Testis (tissue), 3 donors: ENCODE measurements around the gene ABO. TPM values are rescaled to one million over a fixed set of nuclear protein-coding genes. Genes with fewer than 3 reads are reported as not detected.
A peak's percentile ranks its signal among the peaks of the same experiment; 100 is the strongest.
"Not testable (repeated sequence)": the region's sequence is repeated elsewhere in the genome, so short reads cannot be mapped to it uniquely, and the experiment has no call there.

Source experiments
- DNase-seq: peaks from one replicate; pipeline ENCODE4 v3.0.0-alpha.2; 2019
- H3K27ac ChIP-seq, 2 donors: fragments of 200-600 bp; sonication (generic); one replicate each; pipeline ENCODE4 v1.5.1; 2019
- H3K27me3 ChIP-seq: fragments of 200-600 bp; sonication (generic); one replicate; pipeline ENCODE4 v1.5.1; 2019
- H3K36me3 ChIP-seq: fragments of 200-600 bp; sonication (generic); one replicate; pipeline ENCODE4 v1.5.1; 2017; ENCODE audit warnings: low read depth; ENCODE audit errors: missing control alignments
- H3K4me1 ChIP-seq: fragments of 200-600 bp; sonication (generic); one replicate; pipeline ENCODE4 v1.5.1; 2019
- H3K4me3 ChIP-seq, 2 donors: fragments of 200-600 bp; sonication (generic); one replicate each; pipeline ENCODE4 v1.5.1; 2017 to 2019
- H3K9me3 ChIP-seq: fragments of 200-600 bp; sonication (generic); one replicate; pipeline ENCODE4 v1.5.1; 2017
- POLR2A ChIP-seq: fragments of 450-650 bp; IDR thresholded peaks from one replicate; pipeline ENCODE4 v1.6.1; 2017; ENCODE audit warnings: antibody characterized with exemption, mild to moderate bottlenecking, moderate library complexity
- WGBS, 2 donors: methylation state at CpG; one replicate each; pipeline ENCODE4 v1.1.5; 2018; 5-methylcytosine and 5-hydroxymethylcytosine counted together
- intact Hi-C: fragments of 100-400 bp; cut with DNase I; formaldehyde crosslinking; loops from one replicate; pipeline ENCODE4 v1.15.1; 2023; ENCODE audit warnings: low total_unique reads
- polyA plus RNA-seq: library from polyadenylated mRNA; stranded (reverse); fragments of 350-450 nt; fragmentation: Illumina TruSeq; extraction: RNeasy Lipid Tissue Mini Kit (QIAGEN cat#74804); gene quantifications from one replicate; pipeline ENCODE4 v1.2.3, GENCODE V29; 2014; ENCODE audit warnings: low read depth, low replicate concordance; ENCODE audit not compliant: insufficient read depth
- small RNA-seq, 2 donors: library from RNA; depleted of rRNA; stranded (forward); fragments of <200 nt; gene quantifications; one replicate each; pipeline ENCODE3, GENCODE V24; 2016
- total RNA-seq, 2 donors: library from RNA; depleted of rRNA; stranded (reverse); fragments of >200 nt; gene quantifications; one replicate each; pipeline ENCODE4 v1.2.3, GENCODE V29; 2016
- TF ChIP-seq, protein P1 (sequence below), 3 experiments: fragments of 450-650 bp in 2 of 3; fragments of 200-600 bp in 1 of 3; sonication (generic) in 1 of 3; IDR thresholded peaks; one replicate each; pipeline ENCODE4 v1.5.1; 2016 to 2019; ENCODE audit warnings: antibody characterized with exemption in 3 of 3, mild to moderate bottlenecking in 2 of 3, moderate library complexity in 1 of 3

The ABO gene
- total and polyA plus RNA-seq, 3 donors from 2014 or later, result 10.4 to 31.1 (median 25.6) TPM

DNA sequence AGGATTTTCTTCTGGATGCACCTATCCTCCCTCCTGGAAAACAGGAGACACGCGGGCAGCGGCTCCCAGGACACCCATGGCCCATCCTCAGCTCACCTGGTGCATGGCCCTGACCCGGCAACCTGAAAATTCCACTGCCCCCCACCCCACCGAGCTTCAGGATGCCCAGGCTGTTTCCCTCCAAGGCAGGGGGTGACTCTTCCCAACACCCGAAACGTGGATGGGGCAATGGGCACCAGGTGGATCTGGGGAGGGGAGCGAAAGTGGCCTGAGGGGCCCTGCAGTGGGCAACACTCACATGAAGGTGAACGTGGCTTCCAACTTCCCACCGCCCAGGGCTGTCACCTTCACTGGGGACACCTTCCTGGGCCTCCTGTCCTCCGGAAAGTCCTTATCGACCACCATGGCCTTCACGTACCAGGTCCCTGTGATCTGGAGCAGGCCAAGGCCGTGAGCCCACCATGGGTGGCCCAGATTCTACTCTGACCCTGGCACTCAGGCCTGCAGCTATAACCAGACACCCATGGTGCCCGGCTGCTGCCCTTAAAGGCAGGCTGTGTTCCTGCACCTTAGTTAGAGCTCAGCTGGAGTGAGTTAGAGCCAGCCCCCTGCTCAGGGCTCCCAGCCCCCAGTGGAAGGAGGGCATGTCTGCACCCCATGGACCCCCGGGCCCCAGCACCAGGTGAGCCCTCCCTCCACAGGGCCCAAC is 66.7 kb downstream of the ABO start:
- H3K36me3 ChIP-seq, H3K9me3 ChIP-seq, H3K4me3 ChIP-seq, H3K27me3 ChIP-seq, H3K27ac ChIP-seq, intact Hi-C loops, H3K4me1 ChIP-seq: not testable (repeated sequence)
- peak; percentile 12 for DNase-seq
- 79 to 80% methylated on average over 1 to 14 of the region's 16 CpGs for WGBS, 2 donors

DNA sequence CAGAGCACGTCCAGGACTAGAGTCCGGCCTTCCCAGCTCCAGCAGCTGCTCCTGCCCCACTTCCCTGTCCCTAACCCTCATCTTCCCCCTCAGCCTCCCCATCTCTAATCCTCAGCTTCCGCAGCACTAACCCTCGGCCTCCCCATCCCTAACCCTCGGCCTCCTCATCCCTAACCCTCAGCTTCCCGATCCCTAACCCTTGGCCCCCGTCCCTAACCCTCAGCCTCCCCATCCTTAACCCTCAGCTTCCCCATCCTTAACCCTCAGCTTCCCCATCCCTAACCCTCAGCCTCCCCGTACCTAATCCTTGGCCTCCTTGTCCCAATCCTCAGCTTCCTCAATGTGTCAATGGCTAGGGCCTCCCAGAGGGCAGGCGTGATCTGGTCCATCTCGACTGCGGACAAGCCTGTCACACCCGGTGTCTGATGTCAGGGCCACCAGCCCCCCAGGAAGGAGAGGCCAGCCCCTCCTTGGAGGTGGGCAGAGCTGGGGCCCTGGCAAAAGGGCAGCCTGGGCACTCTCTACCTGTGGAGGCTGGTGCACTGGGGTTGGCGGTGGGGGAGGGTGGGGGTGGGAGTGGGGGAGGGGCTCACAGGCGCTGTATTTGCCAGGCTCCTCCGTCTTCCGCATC is 67.3 kb downstream of the ABO start:
- Histone ChIP-seq H3K27ac (no peak overlapping the region), H3K36me3 (no peaks in the 10 kb centered on the region), H3K4me3 (no peak overlapping the region), H3K9me3 (no peaks in the 10 kb centered on the region), H3K4me1 (no peaks in the 10 kb centered on the region), H3K27me3 (no peaks in the 10 kb centered on the region)
- DNase-seq, result peak; percentile 8
- intact Hi-C loops, result no loop called here
- 82 to 89% methylated on average over 12 to 15 of the region's 16 CpGs for whole genome bisulfite sequencing, 2 donors
- TF ChIP-seq, protein P1, sequence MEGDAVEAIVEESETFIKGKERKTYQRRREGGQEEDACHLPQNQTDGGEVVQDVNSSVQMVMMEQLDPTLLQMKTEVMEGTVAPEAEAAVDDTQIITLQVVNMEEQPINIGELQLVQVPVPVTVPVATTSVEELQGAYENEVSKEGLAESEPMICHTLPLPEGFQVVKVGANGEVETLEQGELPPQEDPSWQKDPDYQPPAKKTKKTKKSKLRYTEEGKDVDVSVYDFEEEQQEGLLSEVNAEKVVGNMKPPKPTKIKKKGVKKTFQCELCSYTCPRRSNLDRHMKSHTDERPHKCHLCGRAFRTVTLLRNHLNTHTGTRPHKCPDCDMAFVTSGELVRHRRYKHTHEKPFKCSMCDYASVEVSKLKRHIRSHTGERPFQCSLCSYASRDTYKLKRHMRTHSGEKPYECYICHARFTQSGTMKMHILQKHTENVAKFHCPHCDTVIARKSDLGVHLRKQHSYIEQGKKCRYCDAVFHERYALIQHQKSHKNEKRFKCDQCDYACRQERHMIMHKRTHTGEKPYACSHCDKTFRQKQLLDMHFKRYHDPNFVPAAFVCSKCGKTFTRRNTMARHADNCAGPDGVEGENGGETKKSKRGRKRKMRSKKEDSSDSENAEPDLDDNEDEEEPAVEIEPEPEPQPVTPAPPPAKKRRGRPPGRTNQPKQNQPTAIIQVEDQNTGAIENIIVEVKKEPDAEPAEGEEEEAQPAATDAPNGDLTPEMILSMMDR (IDR thresholded peaks at IDR 0.05), result no peak
- TF ChIP-seq POLR2A, result no peak

DNA sequence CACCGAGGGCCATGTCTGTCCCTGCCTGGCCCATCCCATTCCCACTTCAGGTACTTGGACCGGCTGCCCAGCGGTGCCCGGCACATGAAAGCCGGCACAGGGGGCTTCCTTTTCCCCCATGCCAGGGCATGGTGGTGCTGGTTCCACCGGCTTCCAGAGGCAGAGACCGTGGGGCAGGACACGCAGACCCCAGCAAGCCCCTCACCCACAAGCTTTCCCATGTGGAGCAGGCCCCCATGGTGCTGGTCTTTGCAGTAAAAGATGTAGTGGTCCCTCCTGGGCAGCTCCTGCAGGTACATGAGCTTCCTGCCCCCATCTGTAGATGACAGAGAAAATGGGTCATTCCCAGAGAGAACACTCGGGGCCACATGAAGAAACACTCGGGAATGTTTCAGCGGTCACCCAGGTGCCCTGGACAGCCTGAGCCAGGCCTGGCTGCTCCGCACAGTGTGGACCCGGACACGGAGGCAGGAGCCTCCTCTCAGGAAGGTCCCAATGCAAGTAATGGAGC is 67.9 kb downstream of the ABO start:
- Histone ChIP-seq H3K36me3 (no peaks in the 10 kb centered on the region), H3K27ac (no peak overlapping the region), H3K4me3 (no peak overlapping the region), H3K27me3 (no peaks in the 10 kb centered on the region), H3K9me3 (no peaks in the 10 kb centered on the region), H3K4me1 (no peaks in the 10 kb centered on the region)
- WGBS, 2 donors, result 87 to 95% methylated on average over 5 to 14 of the region's 14 CpGs
- peak; percentile 6 for DNase-seq
- intact Hi-C loops, result no loop called here
- TF ChIP-seq POLR2A, result no peak
- TF ChIP-seq, protein P1 (IDR thresholded peaks at IDR 0.05), result no peak

DNA sequence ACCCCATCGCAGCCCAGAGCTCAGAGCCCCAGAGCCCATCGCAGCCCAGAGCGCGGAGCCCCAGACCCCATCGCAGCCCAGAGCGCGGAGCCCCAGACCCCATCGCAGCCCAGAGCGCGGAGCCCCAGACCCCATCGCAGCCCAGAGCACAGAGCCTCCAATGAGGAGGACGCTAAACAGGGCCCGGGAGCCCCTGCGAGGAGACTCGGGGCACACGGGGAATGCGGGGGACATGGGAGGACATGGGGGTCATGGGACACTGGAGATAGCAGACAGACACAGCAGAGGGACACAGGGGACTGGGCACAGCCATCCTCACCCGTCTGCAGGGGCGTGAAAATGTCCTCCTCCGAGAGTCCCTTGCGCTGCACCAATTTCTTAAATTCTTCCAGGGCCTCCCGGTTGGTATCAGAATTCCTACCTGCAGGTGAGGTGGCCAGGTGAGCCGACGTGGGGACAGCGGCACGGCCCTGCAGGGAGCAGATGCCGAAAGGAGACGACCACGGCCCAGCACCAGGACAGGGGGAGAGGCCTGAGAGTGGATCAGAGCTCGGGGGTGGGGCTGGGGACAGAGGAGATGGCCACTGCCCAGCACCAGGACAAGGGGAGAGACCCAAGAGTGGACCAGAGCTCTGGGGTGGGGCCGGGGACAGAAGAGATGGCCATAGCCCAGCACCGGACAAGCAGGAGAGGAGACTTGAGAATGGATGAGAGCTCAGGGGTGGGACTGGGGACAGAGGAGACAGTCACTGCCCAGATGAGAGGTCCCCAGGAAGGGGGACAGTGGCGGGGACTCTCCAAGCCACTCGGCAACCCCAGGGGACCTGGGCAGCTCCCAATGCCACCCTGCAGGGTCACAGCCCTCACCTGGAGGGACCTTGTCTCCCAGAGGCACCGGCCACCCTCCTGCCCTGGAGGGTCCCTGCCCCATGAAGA is 68.7 kb downstream of the ABO start:
- no peaks in the 10 kb centered on the region for H3K9me3 ChIP-seq
- no peak overlapping the region for H3K4me3 ChIP-seq
- intact Hi-C loops, result no loop called here
- WGBS, 2 donors, result 84 to 87% methylated on average over 26 to 35 of the region's 35 CpGs
- H3K27me3 ChIP-seq, result no peaks in the 10 kb centered on the region
- TF ChIP-seq, protein P1 (IDR thresholded peaks at IDR 0.05), result no peak
- TF ChIP-seq POLR2A, result no peak
- DNase-seq, result peak; percentile 7
- H3K36me3 ChIP-seq, result no peaks in the 10 kb centered on the region
- H3K4me1 ChIP-seq, result no peaks in the 10 kb centered on the region
- no peak overlapping the region for H3K27ac ChIP-seq

DNA sequence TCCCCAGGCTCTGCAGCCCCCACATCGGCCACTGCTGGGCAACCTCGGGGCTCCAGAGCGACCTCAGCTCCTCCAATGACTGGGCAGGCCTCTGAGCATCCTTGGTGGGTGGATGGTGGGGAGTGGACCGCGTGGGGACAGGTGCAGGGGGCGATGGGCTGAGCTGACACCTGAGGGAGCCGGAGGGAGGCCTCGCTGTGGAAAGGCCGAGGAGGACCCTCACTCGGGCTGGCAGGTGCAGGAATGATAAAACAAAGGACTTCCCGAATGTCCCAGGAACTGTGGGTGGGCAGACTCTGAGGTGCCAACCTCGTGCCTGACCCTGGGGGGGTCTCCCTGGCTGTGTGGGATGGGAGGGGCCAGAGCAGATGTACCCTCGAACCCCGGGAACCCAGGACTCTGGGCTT is 69.5 kb downstream of the ABO start:
- 83 to 91% methylated on average over 13 to 14 of the region's 14 CpGs for WGBS, 2 donors
- H3K36me3 ChIP-seq, H3K4me3 ChIP-seq, H3K9me3 ChIP-seq, intact Hi-C loops, H3K27me3 ChIP-seq, DNase-seq, H3K27ac ChIP-seq, H3K4me1 ChIP-seq: not testable (repeated sequence)

Small RNA genes within 50 kb of the gene (small RNA-seq; reads per million reads assigned to genes)
- gene RF00019, result 0 reads per million in 2 donors

Other genes with a start within 250 kb of the ABO start
- 100 to 1,000 TPM; 109 to 117 TPM for gene GTF3C5, start 244.2 kb downstream of the ABO start, total RNA-seq
- 66.9 TPM for gene GTF3C5, start 244.2 kb downstream of the ABO start, polyA plus RNA-seq
- gene CEL, start 213.2 kb downstream of the ABO start, total RNA-seq, result 1 to 10 TPM; 2.4 to 2.6 TPM
- gene CEL, start 213.2 kb downstream of the ABO start, polyA plus RNA-seq, result 2.1 TPM
- gene RALGDS, start 154.0 kb downstream of the ABO start, total RNA-seq, result 10 to 100 TPM; 32.5 to 42.4 TPM
- gene RALGDS, start 154.0 kb downstream of the ABO start, polyA plus RNA-seq, result 23.0 TPM
- gene GBGT1, start 111.3 kb downstream of the ABO start, total RNA-seq, result 10 to 100 TPM in 1 of 2 donors, 1 to 10 TPM in 1; 5.6 to 11.2 TPM
- gene GBGT1, start 111.3 kb downstream of the ABO start, polyA plus RNA-seq, result 4.0 TPM
- gene OBP2B, start 66.0 kb downstream of the ABO start, total RNA-seq, result 10 to 100 TPM; 34.0 to 53.0 TPM
- 35.1 TPM for gene OBP2B, start 66.0 kb downstream of the ABO start, polyA plus RNA-seq
- 10 to 100 TPM; 28.5 to 36.0 TPM for gene SURF6, start 61.0 kb upstream of the ABO start, total RNA-seq
- gene SURF6, start 61.0 kb upstream of the ABO start, polyA plus RNA-seq, result 19.8 TPM
- 10 to 100 TPM; 25.9 to 29.3 TPM for gene MED22, start 72.9 kb upstream of the ABO start, total RNA-seq
- gene MED22, start 72.9 kb upstream of the ABO start, polyA plus RNA-seq, result 20.2 TPM
- 1,000 to 10,000 TPM in 1 of 2 donors, 100 to 1,000 TPM in 1; 856 to 1,453 TPM for gene RPL7A, start 73.0 kb upstream of the ABO start, total RNA-seq
- 1,924 TPM for gene RPL7A, start 73.0 kb upstream of the ABO start, polyA plus RNA-seq
- 10 to 100 TPM; 51.4 to 58.9 TPM for gene SURF1, start 81.3 kb upstream of the ABO start, total RNA-seq
- gene SURF1, start 81.3 kb upstream of the ABO start, polyA plus RNA-seq, result 71.0 TPM
- gene SURF2, start 81.3 kb upstream of the ABO start, total RNA-seq, result 100 to 1,000 TPM; 103 to 121 TPM
- 160 TPM for gene SURF2, start 81.3 kb upstream of the ABO start, polyA plus RNA-seq
- 100 to 1,000 TPM; 150 to 151 TPM for gene SURF4, start 100.9 kb upstream of the ABO start, total RNA-seq
- 163 TPM for gene SURF4, start 100.9 kb upstream of the ABO start, polyA plus RNA-seq
- gene STKLD1, start 101.2 kb upstream of the ABO start, total RNA-seq, result 10 to 100 TPM in 1 of 2 donors, 1 to 10 TPM in 1; 8.4 to 20.9 TPM
- gene STKLD1, start 101.2 kb upstream of the ABO start, polyA plus RNA-seq, result 33.1 TPM
- gene REXO4, start 142.8 kb upstream of the ABO start, total RNA-seq, result 10 to 100 TPM; 31.4 to 31.5 TPM
- gene REXO4, start 142.8 kb upstream of the ABO start, polyA plus RNA-seq, result 36.7 TPM
- 10 to 100 TPM; 15.4 to 21.2 TPM for gene ADAMTS13, start 147.2 kb upstream of the ABO start, total RNA-seq
- 15.6 TPM for gene ADAMTS13, start 147.2 kb upstream of the ABO start, polyA plus RNA-seq
- 10 to 100 TPM; 43.3 to 47.9 TPM for gene CACFD1, start 184.8 kb upstream of the ABO start, total RNA-seq
- gene CACFD1, start 184.8 kb upstream of the ABO start, polyA plus RNA-seq, result 34.7 TPM
- 1 to 10 TPM; 2.6 to 3.5 TPM for gene SLC2A6, start 203.9 kb upstream of the ABO start, total RNA-seq
- 2.9 TPM for gene SLC2A6, start 203.9 kb upstream of the ABO start, polyA plus RNA-seq
- not detected for gene MYMK, start 249.8 kb upstream of the ABO start, total RNA-seq
- gene MYMK, start 249.8 kb upstream of the ABO start, polyA plus RNA-seq, result 0.87 TPM